Mesenchymal stem cell (in vitro differentiated cells and primary cell): Measurements from ENCODE around the gene CYB5R3.
"Not testable (repeated sequence)": the region's sequence is repeated elsewhere in the genome, so short reads cannot be mapped to it uniquely, and the experiment has no call there.

ENCODE experiments used
- DNase-seq: peaks from one replicate; pipeline ENCODE4 v3.0.0-alpha.2; 2013
- H2AFZ ChIP-seq: one replicate; pipeline ENCODE4 v1.6.1; 2013; ENCODE audit warnings: low read depth, mild to moderate bottlenecking, control low read depth, inconsistent platforms, low read length, moderate library complexity
- H2AK5ac ChIP-seq: 2 replicates; pipeline ENCODE4 v1.6.1; 2013; ENCODE audit warnings: low read length, moderate library complexity, mild to moderate bottlenecking, inconsistent platforms; ENCODE audit not compliant: severe bottlenecking
- H2BK120ac ChIP-seq: one replicate; pipeline ENCODE4 v1.6.1; 2013; ENCODE audit warnings: low read depth, mild to moderate bottlenecking, inconsistent platforms, low read length, moderate library complexity
- H2BK12ac ChIP-seq, 2 experiments: one replicate each; pipeline ENCODE4 v1.6.1; 2013; ENCODE audit warnings: inconsistent platforms in 2 of 2, low read length in 2 of 2, mild to moderate bottlenecking in 2 of 2, moderate library complexity in 2 of 2, control low read depth in 1 of 2
- H2BK15ac ChIP-seq: one replicate; pipeline ENCODE4 v1.6.1; 2013; ENCODE audit warnings: mild to moderate bottlenecking, low read depth, inconsistent platforms; ENCODE audit not compliant: poor library complexity, severe bottlenecking
- H2BK5ac ChIP-seq: 2 replicates; pipeline ENCODE4 v1.6.1; 2013; ENCODE audit warnings: low read depth, mild to moderate bottlenecking, low read length, control low read depth, inconsistent platforms; ENCODE audit not compliant: poor library complexity, severe bottlenecking
- H3K14ac ChIP-seq, 2 experiments: one replicate each; pipeline ENCODE4 v1.6.1; 2013; ENCODE audit warnings: inconsistent platforms in 2 of 2, low read length in 2 of 2, control low read depth in 1 of 2, mild to moderate bottlenecking in 1 of 2, moderate library complexity in 1 of 2
- H3K18ac ChIP-seq, 2 experiments: one replicate each; pipeline ENCODE4 v1.6.1; 2013; ENCODE audit warnings: inconsistent platforms in 2 of 2, low read length in 2 of 2, control low read depth in 1 of 2, low read depth in 1 of 2, mild to moderate bottlenecking in 1 of 2
- H3K23ac ChIP-seq, 2 experiments: one replicate each; pipeline ENCODE4 v1.6.1; 2013; ENCODE audit warnings: inconsistent platforms in 2 of 2, low read length in 2 of 2, mild to moderate bottlenecking in 2 of 2, moderate library complexity in 2 of 2, control low read depth in 1 of 2
- H3K27ac ChIP-seq: 2 replicates; pipeline ENCODE4 v1.5.1; 2013; ENCODE audit warnings: mild to moderate bottlenecking, moderate library complexity, low read length, control low read depth, inconsistent platforms; ENCODE audit not compliant: poor library complexity, severe bottlenecking
- H3K27me3 ChIP-seq, 2 experiments: 2 replicates each; pipeline versions ENCODE4 v1.6.1 to v1.7.0; 2013; ENCODE audit warnings: low read length in 2 of 2, mild to moderate bottlenecking in 2 of 2, moderate library complexity in 2 of 2, control low read depth in 1 of 2, inconsistent platforms in 1 of 2; ENCODE audit not compliant: control insufficient read depth in 1 of 2, insufficient read depth in 1 of 2
- H3K36me3 ChIP-seq, 2 experiments: 2 replicates each; pipeline versions ENCODE4 v1.6.1 to v1.7.0; 2013; ENCODE audit warnings: low read length in 2 of 2, control low read depth in 1 of 2, inconsistent platforms in 1 of 2, low read depth in 1 of 2, mild to moderate bottlenecking in 1 of 2; ENCODE audit not compliant: insufficient read depth in 2 of 2, control insufficient read depth in 1 of 2
- H3K4ac ChIP-seq, 2 experiments: one replicate each; pipeline ENCODE4 v1.6.1; 2013; ENCODE audit warnings: inconsistent platforms in 2 of 2, low read length in 2 of 2, mild to moderate bottlenecking in 2 of 2, moderate library complexity in 2 of 2, control low read depth in 1 of 2, low read depth in 1 of 2
- H3K4me1 ChIP-seq: 2 replicates; pipeline ENCODE4 v1.6.1; 2013; ENCODE audit warnings: low read depth, low read length, control low read depth; ENCODE audit not compliant: control insufficient read depth, insufficient read depth
- H3K4me2 ChIP-seq: 2 replicates; pipeline ENCODE4 v1.6.1; 2013; ENCODE audit warnings: low read length, mild to moderate bottlenecking, inconsistent platforms; ENCODE audit not compliant: poor library complexity, severe bottlenecking
- H3K4me3 ChIP-seq, 2 experiments: 2 replicates each; pipeline versions ENCODE4 v1.5.1 to v1.7.0; 2013; ENCODE audit warnings: low read length in 2 of 2, mild to moderate bottlenecking in 2 of 2, control low read depth in 1 of 2, low read depth in 1 of 2; ENCODE audit not compliant: insufficient read depth in 1 of 2
- H3K79me1 ChIP-seq: replicated peaks from 2 replicates; pipeline ENCODE4 v1.6.1; 2013; ENCODE audit warnings: mild to moderate bottlenecking, control low read depth, low read length, inconsistent platforms; ENCODE audit not compliant: poor library complexity, severe bottlenecking
- H3K9ac ChIP-seq: 2 replicates; pipeline ENCODE4 v1.7.0; 2013; ENCODE audit warnings: mild to moderate bottlenecking, low read length, moderate library complexity
- H3K9me3 ChIP-seq: 2 replicates; pipeline ENCODE4 v1.7.0; 2013; ENCODE audit warnings: mild to moderate bottlenecking, low read length; ENCODE audit not compliant: control insufficient read depth
- H4K8ac ChIP-seq: one replicate; pipeline ENCODE4 v1.6.1; 2013; ENCODE audit warnings: inconsistent platforms, mild to moderate bottlenecking, low read length, moderate library complexity
- H4K91ac ChIP-seq: one replicate; pipeline ENCODE4 v1.6.1; 2013; ENCODE audit warnings: mild to moderate bottlenecking, low read length, inconsistent platforms
- WGBS: methylation state at CpG from one replicate; pipeline ENCODE4 v1.1.7; 2013; ENCODE audit warnings: mixed read lengths; 5-methylcytosine and 5-hydroxymethylcytosine counted together

The CYB5R3 gene

DNA sequence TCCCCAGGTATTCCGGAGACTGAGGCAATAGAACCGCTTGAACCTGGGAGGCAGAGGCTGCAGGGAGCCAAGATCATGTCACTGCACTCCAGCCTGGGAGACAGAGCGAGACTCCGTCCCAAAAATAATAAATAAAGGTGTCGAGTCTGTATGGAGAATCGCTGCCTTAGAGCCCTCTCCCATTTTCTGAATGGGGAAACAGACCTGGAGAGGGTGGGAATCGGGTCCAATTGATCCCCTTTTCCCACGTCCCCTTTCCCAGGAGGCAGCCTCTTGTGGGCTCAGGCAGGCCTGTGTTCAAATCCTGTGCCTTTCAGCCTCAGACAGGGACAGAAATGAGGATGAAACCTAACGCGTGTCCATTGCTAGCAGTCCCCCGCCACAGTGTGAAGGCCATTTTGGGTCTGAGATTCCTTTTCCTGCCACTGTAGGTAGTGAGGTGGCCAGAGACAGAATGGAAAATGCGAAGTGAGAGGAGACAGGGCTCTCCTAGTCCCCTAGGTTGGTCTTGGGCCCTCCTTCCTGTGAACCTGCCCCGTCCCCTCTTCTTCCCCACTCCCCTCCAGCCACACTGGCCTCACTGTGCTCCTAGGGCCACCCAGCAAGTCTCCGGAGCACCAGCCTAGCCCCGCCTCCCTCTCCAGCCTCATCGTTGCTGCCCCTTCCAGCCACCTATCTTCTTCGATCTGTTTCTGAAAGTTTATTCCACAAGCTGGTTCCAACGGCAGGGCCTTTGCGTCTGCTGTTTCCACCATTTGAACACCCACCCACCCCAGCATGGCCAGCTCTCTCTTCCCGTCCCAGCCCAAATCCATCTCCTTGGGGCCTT is 31.8 kb downstream of the CYB5R3 start:
- 75% methylated on average over 20 of the region's 20 CpGs for WGBS
- no peak overlapping the region for H2BK5ac ChIP-seq
- H2BK12ac ChIP-seq, result no peak overlapping the region
- H2AFZ ChIP-seq, result no peak overlapping the region
- no peak for DNase-seq
- no peaks in the 10 kb centered on the region for H3K9me3 ChIP-seq
- no peak overlapping the region for H3K23ac ChIP-seq
- no peak overlapping the region for H4K91ac ChIP-seq
- no peaks in the 10 kb centered on the region for H3K27me3 ChIP-seq
- H3K9ac ChIP-seq, result peak overlapping the region; percentile 43
- peaks cover 10% of the 10 kb centered on the region for H3K79me1 ChIP-seq
- no peak overlapping the region for H2BK15ac ChIP-seq
- H2BK120ac ChIP-seq, result no peak overlapping the region
- no peak overlapping the region for H3K27ac ChIP-seq
- no peak overlapping the region for H4K8ac ChIP-seq
- H3K18ac ChIP-seq, result no peak overlapping the region
- H3K4me2 ChIP-seq, result no peak overlapping the region
- H3K4ac ChIP-seq, result no peak overlapping the region
- peaks cover 47% of the 10 kb centered on the region for H3K4me1 ChIP-seq
- no peak overlapping the region for H2AK5ac ChIP-seq
- H3K36me3 ChIP-seq, result peaks cover 18 to 26% of the 10 kb centered on the region in 2 experiments
- no peak overlapping the region for H3K4me3 ChIP-seq
- H3K14ac ChIP-seq, result no peak overlapping the region

DNA sequence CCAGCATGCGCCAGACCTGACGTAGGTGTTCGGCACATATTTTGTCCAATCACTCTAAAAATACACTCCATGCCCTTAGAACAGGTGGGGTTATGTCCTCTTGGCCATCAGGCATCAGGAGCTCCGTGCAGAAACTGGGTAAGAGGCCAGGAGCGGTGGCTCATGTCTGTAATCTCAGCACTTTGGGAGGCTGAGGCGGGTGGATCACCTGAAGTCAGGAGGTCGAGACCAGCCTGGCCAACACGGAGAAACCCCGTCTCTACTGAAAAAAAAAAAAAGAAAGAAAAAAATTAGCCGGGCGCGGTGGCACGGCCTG is 33.4 kb downstream of the CYB5R3 start:
- H3K18ac ChIP-seq, H3K79me1 ChIP-seq, H2BK12ac ChIP-seq, H2BK15ac ChIP-seq, H3K23ac ChIP-seq, DNase-seq, H2BK5ac ChIP-seq, H3K14ac ChIP-seq, H4K8ac ChIP-seq, H3K9me3 ChIP-seq, H2AFZ ChIP-seq, H3K27me3 ChIP-seq, H4K91ac ChIP-seq, H2BK120ac ChIP-seq, H3K4ac ChIP-seq: not testable (repeated sequence)
- peak overlapping the region; percentile 44 for H2AK5ac ChIP-seq
- H3K9ac ChIP-seq, result peak overlapping the region; percentile 94
- H3K4me2 ChIP-seq, result peak overlapping the region; percentile 31
- H3K36me3 ChIP-seq, result peaks cover 23 to 26% of the 10 kb centered on the region in 2 experiments
- peaks cover 38% of the 10 kb centered on the region for H3K4me1 ChIP-seq
- peak overlapping the region; percentile 99 for H3K27ac ChIP-seq
- 75% methylated on average over 13 of the region's 13 CpGs for WGBS
- peak overlapping the region in 1 of 2 experiments; percentile 83 for H3K4me3 ChIP-seq

DNA sequence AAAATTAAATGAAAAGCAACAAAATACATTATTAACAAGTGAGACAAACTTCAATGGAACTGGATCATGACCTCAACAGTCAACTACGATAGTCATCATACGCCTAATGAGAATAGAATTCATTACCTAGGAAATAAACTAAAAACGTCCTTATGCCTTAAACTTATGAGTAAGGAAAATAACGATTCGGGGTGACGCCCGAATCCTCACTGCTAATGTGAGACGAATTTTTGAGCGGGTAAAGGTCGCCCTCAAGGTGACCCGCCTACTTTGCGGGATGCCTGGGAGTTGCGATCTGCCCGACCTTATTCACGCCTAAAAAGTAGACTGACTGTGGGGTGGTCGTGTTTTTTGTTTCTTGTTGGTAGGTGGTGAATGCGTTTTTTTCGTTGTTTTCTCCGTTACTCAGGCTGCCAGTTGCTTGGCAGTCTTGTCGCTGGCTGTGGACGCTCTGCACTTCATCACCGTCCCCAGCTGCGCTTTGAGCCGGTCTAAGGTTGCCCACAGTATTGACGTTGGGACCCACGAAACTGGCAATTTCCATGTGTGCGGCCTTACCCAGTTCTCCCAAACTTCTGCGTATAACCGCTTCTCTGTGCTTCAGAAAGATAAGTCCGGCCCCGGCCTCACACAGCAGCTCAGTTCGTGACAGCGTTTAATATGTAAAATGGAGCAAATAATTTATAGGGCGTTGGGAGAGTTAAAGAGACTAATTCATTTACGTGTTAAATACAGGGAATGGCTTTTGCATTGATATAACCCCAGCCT is 33.9 kb downstream of the CYB5R3 start:
- Histone ChIP-seq H3K27me3 (no peaks in the 10 kb centered on the region), H3K36me3 (peaks cover 25 to 26% of the 10 kb centered on the region in 2 experiments), H3K79me1 (peaks cover 10% of the 10 kb centered on the region), H3K9me3 (no peaks in the 10 kb centered on the region), H3K14ac (no peak overlapping the region), H3K9ac (peak overlapping the region; percentile 94), H2BK120ac (no peak overlapping the region), H3K4me1 (peaks cover 39% of the 10 kb centered on the region), H4K91ac (no peak overlapping the region), H2BK12ac (no peak overlapping the region), H3K4me3 (peak overlapping the region in 1 of 2 experiments; percentile 83), H2AFZ (no peak overlapping the region), H3K4me2 (peak overlapping the region; percentile 45), H3K23ac (no peak overlapping the region), H4K8ac (no peak overlapping the region), H3K27ac (peak overlapping the region; percentile 99), H2BK15ac (no peak overlapping the region), H2AK5ac (no peak overlapping the region), H3K4ac (no peak overlapping the region), H2BK5ac (no peak overlapping the region), H3K18ac (peak overlapping the region in 1 of 2 experiments; percentile 37)
- 5% methylated on average over 34 of the region's 35 CpGs for WGBS
- peak; percentile 100 for DNase-seq
